Measurements from ENCODE around the gene TOB1.
"Not testable (repeated sequence)": the region's sequence is repeated elsewhere in the genome, so short reads cannot be mapped to it uniquely, and the experiment has no call there.

Gene TOB1

GRCh38 chr17:50875074-50875473 lies 8.9 kb upstream of the TOB1 start:
- H3K4me3 ChIP-seq: no peak overlapping the region
- H3K27ac ChIP-seq: no peak overlapping the region

- H3K27ac ChIP-seq: peak overlapping the region in 3 of 21 experiments; percentile 4 to 49 (median 37)
- H3K4me3 ChIP-seq: no peak overlapping the region
Measured at GRCh38 chr17:50872710-50873424, 6.7 kb upstream of the TOB1 start.

GRCh38 chr17:50871898-50872297 lies 5.7 kb upstream of the TOB1 start:
- Histone ChIP-seq H3K27ac (no peak overlapping the region), H3K4me3 (no peak overlapping the region)

- peak overlapping the region in 1 of 21 experiments; percentile 24 for H3K27ac ChIP-seq
Measured at GRCh38 chr17:50871364-50871763, 5.2 kb upstream of the TOB1 start.

GRCh38 chr17:50868602-50869001 lies 2.4 kb upstream of the TOB1 start:
- peak overlapping the region in 15 of 21 experiments; percentile 91 to 100 (median 98) for H3K27ac ChIP-seq
- H3K4me3 ChIP-seq: peak overlapping the region in 2 of 7 experiments; percentile 95 to 97

More at GRCh38 chr17:50871364-50871763, 5.2 kb upstream of the TOB1 start:
- H3K4me3 ChIP-seq: no peak overlapping the region

GRCh38 chr17:50868140-50868438 lies 1.9 kb upstream of the TOB1 start:
- Histone ChIP-seq H3K27ac (peak overlapping the region in 20 of 21 experiments; percentile 91 to 100 (median 99)), H3K4me3 (peak overlapping the region; percentile 67 to 100 (median 97))

GRCh38 chr17:50867363-50868139 lies 1.4 kb upstream of the TOB1 start:
- H3K27ac ChIP-seq: peak overlapping the region; percentile 87 to 100 (median 99)
- H3K4me3 ChIP-seq: peak overlapping the region; percentile 67 to 100 (median 97)

GRCh38 chr17:50866950-50867362 lies 802 bp upstream of the TOB1 start:
- Histone ChIP-seq H3K27ac (peak overlapping the region; percentile 87 to 100 (median 99)), H3K4me3 (peak overlapping the region; percentile 67 to 100 (median 97))

- H3K4me3 ChIP-seq: peak overlapping the region; percentile 67 to 100 (median 97)
- peak overlapping the region; percentile 91 to 100 (median 98) for H3K27ac ChIP-seq
Measured at GRCh38 chr17:50865868-50866260, 290 bp downstream of the TOB1 start.

GRCh38 chr17:50865060-50865867 lies 890 bp downstream of the TOB1 start:
- Histone ChIP-seq H3K27ac (peak overlapping the region; percentile 91 to 100 (median 98)), H3K4me3 (peak overlapping the region; percentile 67 to 100 (median 97))

- peak overlapping the region; percentile 67 to 100 (median 97) for H3K4me3 ChIP-seq
- H3K27ac ChIP-seq: peak overlapping the region; percentile 91 to 100 (median 98)
Measured at GRCh38 chr17:50864747-50865059, 1.5 kb downstream of the TOB1 start.

- H3K4me3 ChIP-seq: peak overlapping the region; percentile 67 to 100 (median 97)
- peak overlapping the region in 9 of 21 experiments; percentile 6 to 100 (median 97) for H3K27ac ChIP-seq
Measured at GRCh38 chr17:50863931-50864330, 2.2 kb downstream of the TOB1 start.

- Histone ChIP-seq H3K27ac (peak overlapping the region in 7 of 21 experiments; percentile 6 to 97 (median 27)), H3K4me3 (peak overlapping the region in 5 of 7 experiments; percentile 5 to 99 (median 16))
Measured at GRCh38 chr17:50863221-50863843, 2.8 kb downstream of the TOB1 start.

GRCh38 chr17:50861822-50862528 lies 4.2 kb downstream of the TOB1 start:
- peak overlapping the region in 1 of 7 experiments; percentile 97 for H3K4me3 ChIP-seq
- H3K27ac ChIP-seq: peak overlapping the region in 1 of 21 experiments; percentile 31

GRCh38 chr17:50861334-50861676 lies 4.8 kb downstream of the TOB1 start:
- H3K27ac ChIP-seq: peak overlapping the region in 1 of 21 experiments; percentile 31
- H3K4me3 ChIP-seq: no peak overlapping the region

GRCh38 chr17:50859727-50860126 lies 6.4 kb downstream of the TOB1 start:
- H3K27ac ChIP-seq, H3K4me3 ChIP-seq: not testable (repeated sequence)

GRCh38 chr17:50858486-50859225 lies 7.5 kb downstream of the TOB1 start:
- no peak overlapping the region for H3K27ac ChIP-seq

GRCh38 chr17:50856431-50856830 lies 9.7 kb downstream of the TOB1 start:
- Histone ChIP-seq H3K27ac (no peak overlapping the region), H3K4me3 (no peak overlapping the region)

More at GRCh38 chr17:50858486-50859225, 7.5 kb downstream of the TOB1 start:
- no peak overlapping the region for H3K4me3 ChIP-seq

Measured in skin epidermis (tissue), 12 donors.